Measurements from ENCODE around the gene C1QTNF8. TPM values are rescaled to one million over a fixed set of nuclear protein-coding genes. Genes with fewer than 3 reads are reported as not detected.
A peak's percentile ranks its signal among the peaks of the same experiment; 100 is the strongest.

C1QTNF8 gene
- total and polyA plus RNA-seq, 2 of the 13 experiments (the other 11 are each of a cell fraction or from before 2014, with no cell fraction given) = 0.09 TPM; not detected in 1

DNA sequence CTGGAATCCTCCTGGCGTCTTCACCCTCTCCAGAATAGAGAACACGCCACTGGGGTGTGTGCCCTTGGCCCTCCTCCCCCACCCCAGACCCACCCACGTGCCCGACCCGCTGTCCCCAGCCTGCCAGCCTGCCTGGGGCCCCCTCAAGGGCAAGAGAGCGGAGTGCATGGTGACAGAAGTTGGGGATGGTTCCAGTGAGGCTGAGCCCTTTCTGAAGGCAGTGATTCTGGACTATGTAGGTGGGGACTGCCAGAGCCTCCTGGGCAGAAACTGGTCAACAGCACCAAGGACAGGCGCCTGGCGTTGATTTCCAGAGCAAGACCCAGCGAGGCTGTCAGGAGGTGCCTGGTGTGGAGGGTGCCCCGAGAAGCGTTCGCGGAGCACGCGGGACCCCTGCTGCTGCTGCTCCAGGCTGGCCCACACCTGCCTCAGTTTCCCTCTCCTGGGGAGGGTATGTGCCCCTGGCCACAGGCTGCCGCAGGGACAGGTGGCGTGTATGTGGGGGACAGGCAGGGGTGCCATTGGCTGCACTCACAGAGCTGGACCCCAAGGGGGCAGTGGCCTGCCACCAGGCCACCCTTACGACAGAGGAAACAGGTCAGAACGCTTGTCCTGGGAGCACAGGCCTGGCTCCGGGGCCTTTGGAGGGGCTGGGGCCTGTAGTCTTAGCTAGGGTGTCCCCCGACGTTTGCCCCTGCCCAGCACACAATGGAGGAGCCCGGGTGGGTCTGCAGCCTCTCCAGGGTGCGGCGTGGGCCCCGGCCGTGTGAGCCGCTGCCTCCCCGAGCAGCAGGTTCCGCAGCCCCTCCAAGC, 22.3 kb downstream of the C1QTNF8 start (continued):
- TF ChIP-seq, protein P1, sequence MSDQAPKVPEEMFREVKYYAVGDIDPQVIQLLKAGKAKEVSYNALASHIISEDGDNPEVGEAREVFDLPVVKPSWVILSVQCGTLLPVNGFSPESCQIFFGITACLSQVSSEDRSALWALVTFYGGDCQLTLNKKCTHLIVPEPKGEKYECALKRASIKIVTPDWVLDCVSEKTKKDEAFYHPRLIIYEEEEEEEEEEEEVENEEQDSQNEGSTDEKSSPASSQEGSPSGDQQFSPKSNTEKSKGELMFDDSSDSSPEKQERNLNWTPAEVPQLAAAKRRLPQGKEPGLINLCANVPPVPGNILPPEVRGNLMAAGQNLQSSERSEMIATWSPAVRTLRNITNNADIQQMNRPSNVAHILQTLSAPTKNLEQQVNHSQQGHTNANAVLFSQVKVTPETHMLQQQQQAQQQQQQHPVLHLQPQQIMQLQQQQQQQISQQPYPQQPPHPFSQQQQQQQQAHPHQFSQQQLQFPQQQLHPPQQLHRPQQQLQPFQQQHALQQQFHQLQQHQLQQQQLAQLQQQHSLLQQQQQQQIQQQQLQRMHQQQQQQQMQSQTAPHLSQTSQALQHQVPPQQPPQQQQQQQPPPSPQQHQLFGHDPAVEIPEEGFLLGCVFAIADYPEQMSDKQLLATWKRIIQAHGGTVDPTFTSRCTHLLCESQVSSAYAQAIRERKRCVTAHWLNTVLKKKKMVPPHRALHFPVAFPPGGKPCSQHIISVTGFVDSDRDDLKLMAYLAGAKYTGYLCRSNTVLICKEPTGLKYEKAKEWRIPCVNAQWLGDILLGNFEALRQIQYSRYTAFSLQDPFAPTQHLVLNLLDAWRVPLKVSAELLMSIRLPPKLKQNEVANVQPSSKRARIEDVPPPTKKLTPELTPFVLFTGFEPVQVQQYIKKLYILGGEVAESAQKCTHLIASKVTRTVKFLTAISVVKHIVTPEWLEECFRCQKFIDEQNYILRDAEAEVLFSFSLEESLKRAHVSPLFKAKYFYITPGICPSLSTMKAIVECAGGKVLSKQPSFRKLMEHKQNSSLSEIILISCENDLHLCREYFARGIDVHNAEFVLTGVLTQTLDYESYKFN (CRISPR knock-in tag; conservative IDR thresholded peaks at IDR 0.05) = no peak
- TF ChIP-seq, protein P2, sequence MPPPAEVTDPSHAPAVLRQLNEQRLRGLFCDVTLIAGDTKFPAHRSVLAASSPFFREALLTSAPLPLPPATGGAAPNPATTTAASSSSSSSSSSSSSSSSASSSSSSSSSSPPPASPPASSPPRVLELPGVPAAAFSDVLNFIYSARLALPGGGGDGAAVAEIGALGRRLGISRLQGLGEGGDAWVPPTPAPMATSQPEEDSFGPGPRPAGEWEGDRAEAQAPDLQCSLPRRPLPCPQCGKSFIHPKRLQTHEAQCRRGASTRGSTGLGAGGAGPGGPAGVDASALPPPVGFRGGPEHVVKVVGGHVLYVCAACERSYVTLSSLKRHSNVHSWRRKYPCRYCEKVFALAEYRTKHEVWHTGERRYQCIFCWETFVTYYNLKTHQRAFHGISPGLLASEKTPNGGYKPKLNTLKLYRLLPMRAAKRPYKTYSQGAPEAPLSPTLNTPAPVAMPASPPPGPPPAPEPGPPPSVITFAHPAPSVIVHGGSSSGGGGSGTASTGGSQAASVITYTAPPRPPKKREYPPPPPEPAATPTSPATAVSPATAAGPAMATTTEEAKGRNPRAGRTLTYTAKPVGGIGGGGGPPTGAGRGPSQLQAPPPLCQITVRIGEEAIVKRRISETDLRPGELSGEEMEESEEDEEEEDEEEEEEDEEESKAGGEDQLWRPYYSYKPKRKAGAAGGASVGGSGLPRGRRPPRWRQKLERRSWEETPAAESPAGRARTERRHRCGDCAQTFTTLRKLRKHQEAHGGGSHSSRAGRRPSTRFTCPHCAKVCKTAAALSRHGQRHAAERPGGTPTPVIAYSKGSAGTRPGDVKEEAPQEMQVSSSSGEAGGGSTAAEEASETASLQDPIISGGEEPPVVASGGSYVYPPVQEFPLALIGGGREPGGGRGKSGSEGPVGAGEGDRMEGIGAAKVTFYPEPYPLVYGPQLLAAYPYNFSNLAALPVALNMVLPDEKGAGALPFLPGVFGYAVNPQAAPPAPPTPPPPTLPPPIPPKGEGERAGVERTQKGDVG (CRISPR knock-in tag; IDR thresholded peaks at IDR 0.05; ENCODE audit: borderline replicate concordance) = 0 out of 2 replicates have a peak, but pooled peaks have one; percentile 44
- TF ChIP-seq POLR2A (IDR thresholded peaks at IDR 0.05; ENCODE audit: insufficient read depth in 1 of 2, low read depth in 2 of 2, low read length in 2 of 2) = peak in 1 of 2 experiments; percentile 27; a peak in 1 of 4 replicates
- TF ChIP-seq SMC3 (IDR thresholded peaks at IDR 0.05; ENCODE audit: low read length) = peak; percentile 33; the same call in 1 of the 2 replicates
- no peak for TF ChIP-seq ZFP1 (CRISPR knock-in tag; IDR thresholded peaks at IDR 0.05)
- TF ChIP-seq REL (CRISPR knock-in tag; conservative IDR thresholded peaks at IDR 0.05) = no peak
- peak; percentile 95 for TF ChIP-seq ZNF326 (CRISPR knock-in tag; IDR thresholded peaks at IDR 0.05; ENCODE audit: borderline replicate concordance)
- TF ChIP-seq SP4 (CRISPR knock-in tag; IDR thresholded peaks at IDR 0.05) = 0 out of 2 replicates have a peak, but pooled peaks have one; percentile 13
- no peak for TF ChIP-seq NBN (conservative IDR thresholded peaks at IDR 0.05)
- TF ChIP-seq, protein P3, sequence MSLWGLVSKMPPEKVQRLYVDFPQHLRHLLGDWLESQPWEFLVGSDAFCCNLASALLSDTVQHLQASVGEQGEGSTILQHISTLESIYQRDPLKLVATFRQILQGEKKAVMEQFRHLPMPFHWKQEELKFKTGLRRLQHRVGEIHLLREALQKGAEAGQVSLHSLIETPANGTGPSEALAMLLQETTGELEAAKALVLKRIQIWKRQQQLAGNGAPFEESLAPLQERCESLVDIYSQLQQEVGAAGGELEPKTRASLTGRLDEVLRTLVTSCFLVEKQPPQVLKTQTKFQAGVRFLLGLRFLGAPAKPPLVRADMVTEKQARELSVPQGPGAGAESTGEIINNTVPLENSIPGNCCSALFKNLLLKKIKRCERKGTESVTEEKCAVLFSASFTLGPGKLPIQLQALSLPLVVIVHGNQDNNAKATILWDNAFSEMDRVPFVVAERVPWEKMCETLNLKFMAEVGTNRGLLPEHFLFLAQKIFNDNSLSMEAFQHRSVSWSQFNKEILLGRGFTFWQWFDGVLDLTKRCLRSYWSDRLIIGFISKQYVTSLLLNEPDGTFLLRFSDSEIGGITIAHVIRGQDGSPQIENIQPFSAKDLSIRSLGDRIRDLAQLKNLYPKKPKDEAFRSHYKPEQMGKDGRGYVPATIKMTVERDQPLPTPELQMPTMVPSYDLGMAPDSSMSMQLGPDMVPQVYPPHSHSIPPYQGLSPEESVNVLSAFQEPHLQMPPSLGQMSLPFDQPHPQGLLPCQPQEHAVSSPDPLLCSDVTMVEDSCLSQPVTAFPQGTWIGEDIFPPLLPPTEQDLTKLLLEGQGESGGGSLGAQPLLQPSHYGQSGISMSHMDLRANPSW (CRISPR knock-in tag; IDR thresholded peaks at IDR 0.05; ENCODE audit: borderline replicate concordance) = 0 out of 2 replicates have a peak, but pooled peaks have one; percentile 26
- peak; percentile 56 for TF ChIP-seq ZFX (CRISPR knock-in tag; IDR thresholded peaks at IDR 0.05; ENCODE audit: low read depth)
- 0 out of 2 replicates have a peak, but pooled peaks have one; percentile 14 for TF ChIP-seq ZNF234 (CRISPR knock-in tag; conservative IDR thresholded peaks at IDR 0.05)
- TF ChIP-seq MBNL3 (CRISPR knock-in tag; conservative IDR thresholded peaks at IDR 0.05) = no peak
- 0 out of 2 replicates have a peak, but pooled peaks have one; percentile 28 for TF ChIP-seq ZNF777 (CRISPR knock-in tag; IDR thresholded peaks at IDR 0.05)
- TF ChIP-seq ZSCAN9 (CRISPR knock-in tag; IDR thresholded peaks at IDR 0.05; ENCODE audit: borderline replicate concordance) = 0 out of 2 replicates have a peak, but pooled peaks have one; percentile 24
- peak; percentile 54; the same call in 1 of the 2 replicates for TF ChIP-seq ZNF768 (CRISPR knock-in tag; IDR thresholded peaks at IDR 0.05)
- no peak for TF ChIP-seq ZNF670 (CRISPR knock-in tag; IDR thresholded peaks at IDR 0.05; ENCODE audit: borderline replicate concordance)
- no peak for TF ChIP-seq MAFG (CRISPR knock-in tag; IDR thresholded peaks at IDR 0.05)
